HepG2 (cell line): ENCODE measurements around the gene CCT7. TPM values are rescaled to one million over a fixed set of nuclear protein-coding genes. Genes with fewer than 3 reads are reported as not detected.

Source experiments
- MAFK ChIP-seq, 2 experiments: IDR thresholded peaks in 1 of 2; conservative IDR thresholded peaks in 1 of 2; 2 replicates each; pipeline ENCODE4 v1.6.1; 2011; ENCODE audit warnings: improper control_type of control experiment in 2 of 2, low read length in 2 of 2
- XRCC5 ChIP-seq: fragments of 200-400 bp; formaldehyde crosslinking; optimal IDR thresholded peaks from 2 replicates; pipeline ENCODE3; 2017; ENCODE audit warnings: mild to moderate bottlenecking, low read length
- YY1 ChIP-seq: IDR thresholded peaks from 2 replicates; pipeline ENCODE4 v1.6.1; 2011; ENCODE audit warnings: low read length, low read depth, moderate library complexity, mild to moderate bottlenecking; ENCODE audit not compliant: insufficient read depth, insufficient replicate concordance
- ZFP62 ChIP-seq: sonication (generic); formaldehyde crosslinking; IDR thresholded peaks from 2 replicates; pipeline ENCODE4 v1.4.0; 2020; ENCODE audit warnings: missing genetic modification reagents
- ZNF530 ChIP-seq: sonication (generic); formaldehyde crosslinking; IDR thresholded peaks from 2 replicates; pipeline ENCODE4 v1.5.0; 2020; ENCODE audit warnings: low read depth, mild to moderate bottlenecking, missing genetic modification reagents
- polyA plus RNA-seq, 8 experiments: library from polyadenylated mRNA; depleted of rRNA in 3 of 8; stranded (reverse) in 7 of 8; unstranded in 1 of 8; fragments of >200 nt; fragmentation: Illumina TruSeq in 4 of 8; extraction: Trizol in 4 of 8; gene quantifications; 2 replicates each; pipeline versions ENCODE4 v1.2.1 to v1.2.3, GENCODE V29; 2011 to 2016; ENCODE audit warnings: low read depth in 4 of 8, missing spikeins in 1 of 8, mixed read lengths in 1 of 8; ENCODE audit not compliant: insufficient read depth in 1 of 8
- total RNA-seq, 5 experiments: library from RNA; depleted of rRNA; stranded (reverse); fragments of >200 nt; fragmentation: Illumina TruSeq; extraction: Trizol; gene quantifications; 2 replicates each; pipeline ENCODE4 v1.2.3, GENCODE V29; 2016; ENCODE audit warnings: low read depth in 1 of 5
- TF ChIP-seq, protein P1 (sequence below): sonication (generic); formaldehyde crosslinking; IDR thresholded peaks from 2 replicates; pipeline ENCODE4 v1.4.0; 2020; ENCODE audit warnings: low read depth, mild to moderate bottlenecking, missing genetic modification reagents
- TF ChIP-seq, protein P2 (sequence below): sonication (generic); formaldehyde crosslinking; IDR thresholded peaks from 2 replicates; pipeline ENCODE4 v1.4.0; 2020; ENCODE audit warnings: missing genetic modification reagents, borderline replicate concordance
- TF ChIP-seq, protein P3 (sequence below): sonication (generic); formaldehyde crosslinking; IDR thresholded peaks from 2 replicates; pipeline ENCODE4 v1.9.0; 2021; ENCODE audit warnings: missing genetic modification reagents, mild to moderate bottlenecking, borderline replicate concordance
- TF ChIP-seq, protein P4 (sequence below): sonication (generic); formaldehyde crosslinking; IDR thresholded peaks from 2 replicates; pipeline ENCODE4 v1.8.0; 2022; ENCODE audit warnings: mild to moderate bottlenecking, missing genetic modification reagents, moderate library complexity
- TF ChIP-seq, protein P5 (sequence below): sonication (generic); formaldehyde crosslinking; IDR thresholded peaks from 2 replicates; pipeline ENCODE4 v1.4.0; 2020; ENCODE audit warnings: mild to moderate bottlenecking, missing genetic modification reagents

Gene CCT7
- total and polyA plus RNA-seq, 2 of the 13 experiments (the other 11 are each of a cell fraction or from before 2014, with no cell fraction given), result 347 to 517 TPM

DNA sequence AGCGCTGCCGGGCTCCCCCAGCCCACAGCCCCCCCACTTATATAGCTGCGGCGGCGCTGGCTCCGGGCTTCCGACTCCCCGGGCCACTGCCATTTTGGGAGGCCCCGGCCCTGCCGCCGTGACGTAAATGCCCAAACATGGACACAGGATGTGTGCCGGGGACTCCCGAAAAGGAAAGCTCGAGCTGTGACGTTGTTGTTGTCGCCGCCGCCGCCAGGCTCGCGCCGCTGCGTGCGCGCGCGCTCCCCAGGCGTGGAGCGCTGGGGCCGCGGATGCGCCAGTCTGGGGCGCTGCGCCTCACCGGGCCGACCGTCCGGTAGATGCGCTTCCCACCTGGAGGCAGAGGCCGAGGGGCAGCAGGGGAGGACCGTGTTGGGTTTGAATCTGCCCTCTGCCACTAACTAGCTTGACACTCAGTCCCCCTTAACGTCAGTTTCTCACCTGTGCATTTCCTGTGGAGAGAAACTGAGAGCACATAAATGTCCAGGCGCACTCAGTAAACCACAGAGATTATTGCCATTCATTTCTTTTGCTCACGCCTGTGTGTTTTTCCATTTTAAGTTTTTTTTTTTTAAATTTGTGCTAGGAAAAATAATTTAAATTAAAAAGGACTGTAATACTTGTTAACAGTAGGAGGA, 59.5 kb downstream of the CCT7 start, which contains the start of gene EGR4 (continued):
- TF ChIP-seq, protein P1, sequence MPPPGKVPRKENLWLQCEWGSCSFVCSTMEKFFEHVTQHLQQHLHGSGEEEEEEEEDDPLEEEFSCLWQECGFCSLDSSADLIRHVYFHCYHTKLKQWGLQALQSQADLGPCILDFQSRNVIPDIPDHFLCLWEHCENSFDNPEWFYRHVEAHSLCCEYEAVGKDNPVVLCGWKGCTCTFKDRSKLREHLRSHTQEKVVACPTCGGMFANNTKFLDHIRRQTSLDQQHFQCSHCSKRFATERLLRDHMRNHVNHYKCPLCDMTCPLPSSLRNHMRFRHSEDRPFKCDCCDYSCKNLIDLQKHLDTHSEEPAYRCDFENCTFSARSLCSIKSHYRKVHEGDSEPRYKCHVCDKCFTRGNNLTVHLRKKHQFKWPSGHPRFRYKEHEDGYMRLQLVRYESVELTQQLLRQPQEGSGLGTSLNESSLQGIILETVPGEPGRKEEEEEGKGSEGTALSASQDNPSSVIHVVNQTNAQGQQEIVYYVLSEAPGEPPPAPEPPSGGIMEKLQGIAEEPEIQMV (CRISPR knock-in tag), result no peak
- TF ChIP-seq ZNF530 (CRISPR knock-in tag), result no peak
- peak; percentile 68 for TF ChIP-seq YY1
- TF ChIP-seq, protein P2, sequence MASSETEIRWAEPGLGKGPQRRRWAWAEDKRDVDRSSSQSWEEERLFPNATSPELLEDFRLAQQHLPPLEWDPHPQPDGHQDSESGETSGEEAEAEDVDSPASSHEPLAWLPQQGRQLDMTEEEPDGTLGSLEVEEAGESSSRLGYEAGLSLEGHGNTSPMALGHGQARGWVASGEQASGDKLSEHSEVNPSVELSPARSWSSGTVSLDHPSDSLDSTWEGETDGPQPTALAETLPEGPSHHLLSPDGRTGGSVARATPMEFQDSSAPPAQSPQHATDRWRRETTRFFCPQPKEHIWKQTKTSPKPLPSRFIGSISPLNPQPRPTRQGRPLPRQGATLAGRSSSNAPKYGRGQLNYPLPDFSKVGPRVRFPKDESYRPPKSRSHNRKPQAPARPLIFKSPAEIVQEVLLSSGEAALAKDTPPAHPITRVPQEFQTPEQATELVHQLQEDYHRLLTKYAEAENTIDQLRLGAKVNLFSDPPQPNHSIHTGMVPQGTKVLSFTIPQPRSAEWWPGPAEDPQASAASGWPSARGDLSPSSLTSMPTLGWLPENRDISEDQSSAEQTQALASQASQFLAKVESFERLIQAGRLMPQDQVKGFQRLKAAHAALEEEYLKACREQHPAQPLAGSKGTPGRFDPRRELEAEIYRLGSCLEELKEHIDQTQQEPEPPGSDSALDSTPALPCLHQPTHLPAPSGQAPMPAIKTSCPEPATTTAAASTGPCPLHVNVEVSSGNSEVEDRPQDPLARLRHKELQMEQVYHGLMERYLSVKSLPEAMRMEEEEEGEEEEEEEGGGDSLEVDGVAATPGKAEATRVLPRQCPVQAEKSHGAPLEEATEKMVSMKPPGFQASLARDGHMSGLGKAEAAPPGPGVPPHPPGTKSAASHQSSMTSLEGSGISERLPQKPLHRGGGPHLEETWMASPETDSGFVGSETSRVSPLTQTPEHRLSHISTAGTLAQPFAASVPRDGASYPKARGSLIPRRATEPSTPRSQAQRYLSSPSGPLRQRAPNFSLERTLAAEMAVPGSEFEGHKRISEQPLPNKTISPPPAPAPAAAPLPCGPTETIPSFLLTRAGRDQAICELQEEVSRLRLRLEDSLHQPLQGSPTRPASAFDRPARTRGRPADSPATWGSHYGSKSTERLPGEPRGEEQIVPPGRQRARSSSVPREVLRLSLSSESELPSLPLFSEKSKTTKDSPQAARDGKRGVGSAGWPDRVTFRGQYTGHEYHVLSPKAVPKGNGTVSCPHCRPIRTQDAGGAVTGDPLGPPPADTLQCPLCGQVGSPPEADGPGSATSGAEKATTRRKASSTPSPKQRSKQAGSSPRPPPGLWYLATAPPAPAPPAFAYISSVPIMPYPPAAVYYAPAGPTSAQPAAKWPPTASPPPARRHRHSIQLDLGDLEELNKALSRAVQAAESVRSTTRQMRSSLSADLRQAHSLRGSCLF, result no peak
- no peak for TF ChIP-seq MAFK (conservative IDR thresholded peaks at IDR 0.05 in 1 of 2, IDR thresholded peaks at IDR 0.05 in 1 of 2; ENCODE audit: low read length in 2 of 2)
- TF ChIP-seq, protein P3, sequence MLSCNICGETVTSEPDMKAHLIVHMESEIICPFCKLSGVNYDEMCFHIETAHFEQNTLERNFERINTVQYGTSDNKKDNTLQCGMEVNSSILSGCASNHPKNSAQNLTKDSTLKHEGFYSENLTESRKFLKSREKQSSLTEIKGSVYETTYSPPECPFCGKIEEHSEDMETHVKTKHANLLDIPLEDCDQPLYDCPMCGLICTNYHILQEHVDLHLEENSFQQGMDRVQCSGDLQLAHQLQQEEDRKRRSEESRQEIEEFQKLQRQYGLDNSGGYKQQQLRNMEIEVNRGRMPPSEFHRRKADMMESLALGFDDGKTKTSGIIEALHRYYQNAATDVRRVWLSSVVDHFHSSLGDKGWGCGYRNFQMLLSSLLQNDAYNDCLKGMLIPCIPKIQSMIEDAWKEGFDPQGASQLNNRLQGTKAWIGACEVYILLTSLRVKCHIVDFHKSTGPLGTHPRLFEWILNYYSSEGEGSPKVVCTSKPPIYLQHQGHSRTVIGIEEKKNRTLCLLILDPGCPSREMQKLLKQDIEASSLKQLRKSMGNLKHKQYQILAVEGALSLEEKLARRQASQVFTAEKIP (CRISPR knock-in tag), result no peak
- TF ChIP-seq, protein P4, sequence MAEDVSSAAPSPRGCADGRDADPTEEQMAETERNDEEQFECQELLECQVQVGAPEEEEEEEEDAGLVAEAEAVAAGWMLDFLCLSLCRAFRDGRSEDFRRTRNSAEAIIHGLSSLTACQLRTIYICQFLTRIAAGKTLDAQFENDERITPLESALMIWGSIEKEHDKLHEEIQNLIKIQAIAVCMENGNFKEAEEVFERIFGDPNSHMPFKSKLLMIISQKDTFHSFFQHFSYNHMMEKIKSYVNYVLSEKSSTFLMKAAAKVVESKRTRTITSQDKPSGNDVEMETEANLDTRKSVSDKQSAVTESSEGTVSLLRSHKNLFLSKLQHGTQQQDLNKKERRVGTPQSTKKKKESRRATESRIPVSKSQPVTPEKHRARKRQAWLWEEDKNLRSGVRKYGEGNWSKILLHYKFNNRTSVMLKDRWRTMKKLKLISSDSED (CRISPR knock-in tag), result no peak
- TF ChIP-seq, protein P5, sequence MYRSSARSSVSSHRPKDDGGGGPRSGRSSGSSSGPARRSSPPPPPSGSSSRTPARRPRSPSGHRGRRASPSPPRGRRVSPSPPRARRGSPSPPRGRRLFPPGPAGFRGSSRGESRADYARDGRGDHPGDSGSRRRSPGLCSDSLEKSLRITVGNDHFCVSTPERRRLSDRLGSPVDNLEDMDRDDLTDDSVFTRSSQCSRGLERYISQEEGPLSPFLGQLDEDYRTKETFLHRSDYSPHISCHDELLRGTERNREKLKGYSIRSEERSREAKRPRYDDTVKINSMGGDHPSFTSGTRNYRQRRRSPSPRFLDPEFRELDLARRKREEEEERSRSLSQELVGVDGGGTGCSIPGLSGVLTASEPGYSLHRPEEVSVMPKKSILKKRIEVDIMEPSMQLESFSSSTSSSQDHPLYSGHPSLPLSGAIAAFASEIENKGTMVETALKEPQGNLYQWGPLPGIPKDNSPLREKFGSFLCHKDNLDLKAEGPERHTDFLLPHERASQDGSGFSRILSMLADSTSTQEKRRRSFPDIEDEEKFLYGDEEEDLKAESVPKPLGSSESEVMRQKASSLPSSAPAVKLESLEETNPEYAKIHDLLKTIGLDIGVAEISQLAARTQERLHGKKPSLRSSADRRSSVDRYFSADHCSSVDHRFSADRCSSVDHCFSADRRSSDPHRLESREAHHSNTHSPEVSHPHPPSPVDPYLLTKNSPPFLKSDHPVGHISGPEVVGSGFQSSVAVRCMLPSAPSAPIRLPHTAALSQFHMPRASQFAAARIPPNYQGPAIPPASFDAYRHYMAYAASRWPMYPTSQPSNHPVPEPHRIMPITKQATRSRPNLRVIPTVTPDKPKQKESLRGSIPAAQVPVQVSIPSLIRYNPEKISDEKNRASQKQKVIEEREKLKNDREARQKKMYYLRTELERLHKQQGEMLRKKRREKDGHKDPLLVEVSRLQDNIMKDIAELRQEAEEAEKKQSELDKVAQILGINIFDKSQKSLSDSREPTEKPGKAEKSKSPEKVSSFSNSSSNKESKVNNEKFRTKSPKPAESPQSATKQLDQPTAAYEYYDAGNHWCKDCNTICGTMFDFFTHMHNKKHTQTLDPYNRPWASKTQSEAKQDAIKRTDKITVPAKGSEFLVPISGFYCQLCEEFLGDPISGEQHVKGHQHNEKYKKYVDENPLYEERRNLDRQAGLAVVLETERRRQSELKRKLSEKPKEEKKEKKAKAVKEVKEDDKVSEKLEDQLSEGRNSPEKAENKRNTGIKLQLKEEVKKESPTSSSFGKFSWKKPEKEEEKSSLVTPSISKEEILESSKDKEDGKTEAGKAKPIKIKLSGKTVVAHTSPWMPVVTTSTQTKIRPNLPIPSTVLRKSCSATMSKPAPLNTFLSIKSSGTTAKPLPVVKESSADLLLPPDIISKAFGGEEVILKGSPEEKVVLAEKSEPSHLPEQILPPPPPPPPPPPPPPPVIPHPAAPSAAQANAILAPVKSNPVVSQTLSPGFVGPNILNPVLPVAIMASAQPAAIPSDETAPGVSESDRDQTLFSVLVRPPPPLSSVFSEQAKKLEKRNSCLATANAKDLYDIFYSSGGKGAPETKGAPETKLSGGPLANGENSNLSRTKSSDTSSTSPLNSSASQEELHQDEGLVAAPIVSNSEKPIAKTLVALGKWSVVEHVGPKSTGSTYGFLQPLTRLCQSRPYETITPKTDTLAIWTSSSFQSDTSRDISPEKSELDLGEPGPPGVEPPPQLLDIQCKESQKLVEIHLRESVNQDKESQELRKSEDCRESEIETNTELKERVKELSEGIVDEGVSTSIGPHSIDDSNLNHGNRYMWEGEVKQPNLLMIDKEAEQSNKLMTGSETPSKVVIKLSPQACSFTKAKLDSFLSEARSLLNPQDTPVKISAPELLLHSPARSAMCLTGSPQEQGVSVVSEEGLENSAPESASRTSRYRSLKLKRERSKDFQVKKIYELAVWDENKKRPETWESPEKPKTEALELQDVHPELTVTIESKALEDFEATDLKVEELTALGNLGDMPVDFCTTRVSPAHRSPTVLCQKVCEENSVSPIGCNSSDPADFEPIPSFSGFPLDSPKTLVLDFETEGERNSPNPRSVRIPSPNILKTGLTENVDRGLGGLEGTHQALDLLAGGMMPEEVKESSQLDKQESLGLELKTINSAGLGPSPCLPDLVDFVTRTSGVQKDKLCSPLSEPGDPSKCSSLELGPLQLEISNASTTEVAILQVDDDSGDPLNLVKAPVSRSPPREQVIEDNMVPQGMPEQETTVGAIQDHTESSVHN (CRISPR knock-in tag), result no peak
- TF ChIP-seq ZFP62 (CRISPR knock-in tag), result no peak
- peak; percentile 41 for TF ChIP-seq XRCC5
